Common myeloid progenitor, CD34-positive (primary cell): Measurements from ENCODE around the gene PPP2R5D. TPM values are rescaled to one million over a fixed set of nuclear protein-coding genes. Genes with fewer than 3 reads are reported as not detected.

Experiments
- CTCF ChIA-PET: fragments of 350-600 bp; sonication (Branson Sonifier 250); formaldehyde crosslinking; loops from one replicate; lab custom pipeline; 2021; ENCODE audit warnings: antibody characterized with exemption; lab: Charles Lee
- POLR2A ChIA-PET: fragments of 350-600 bp; sonication (Branson Sonifier 250); formaldehyde crosslinking; loops from one replicate; lab custom pipeline; 2021; ENCODE audit warnings: antibody characterized with exemption; lab: Charles Lee
- DNase-seq, 3 donors: peaks; one replicate each; pipeline versions ENCODE4 v3.0.0 to v3.0.0-alpha.2; 2013
- H3K27ac ChIP-seq, 2 experiments: 1 replicate in 1 of 2; 2 replicates in 1 of 2; pipeline ENCODE4 v1.7.0; 2013; ENCODE audit warnings: inconsistent platforms in 2 of 2, low read length in 2 of 2, mild to moderate bottlenecking in 2 of 2, low read depth in 1 of 2, moderate library complexity in 1 of 2; ENCODE audit not compliant: severe bottlenecking in 2 of 2, insufficient read depth in 1 of 2, poor library complexity in 1 of 2
- H3K27me3 ChIP-seq, 5 experiments: replicated peaks in 2 of 5; 1 replicate in 3 of 5; 2 replicates in 2 of 5; pipeline versions ENCODE4 v1.6.1 to v1.7.0; 2013; ENCODE audit warnings: low read length in 4 of 5, mild to moderate bottlenecking in 2 of 5, moderate library complexity in 2 of 5, inconsistent platforms in 1 of 5; ENCODE audit not compliant: insufficient read depth in 5 of 5, control insufficient read depth in 4 of 5
- H3K36me3 ChIP-seq, 4 experiments: 1 replicate in 2 of 4; 2 replicates in 2 of 4; pipeline versions ENCODE4 v1.6.1 to v1.7.0; 2013; ENCODE audit warnings: low read length in 3 of 4, control low read depth in 1 of 4, mild to moderate bottlenecking in 1 of 4; ENCODE audit not compliant: control insufficient read depth in 4 of 4, insufficient read depth in 4 of 4
- H3K4me1 ChIP-seq, 4 experiments: 1 replicate in 3 of 4; 2 replicates in 1 of 4; pipeline versions ENCODE4 v1.6.1 to v1.7.1; 2013; ENCODE audit warnings: low read length in 3 of 4, mild to moderate bottlenecking in 3 of 4, control low read depth in 1 of 4, inconsistent platforms in 1 of 4, moderate library complexity in 1 of 4; ENCODE audit not compliant: control insufficient read depth in 4 of 4, insufficient read depth in 4 of 4; ENCODE audit errors: control extremely low read depth in 1 of 4
- H3K4me3 ChIP-seq, 7 experiments: 1 replicate in 4 of 7; 2 replicates in 3 of 7; pipeline versions ENCODE4 v1.5.1 to v1.7.0; 2013; ENCODE audit warnings: mild to moderate bottlenecking in 7 of 7, low read length in 6 of 7, moderate library complexity in 6 of 7, inconsistent platforms in 2 of 7, low read depth in 2 of 7, control low read depth in 1 of 7; ENCODE audit not compliant: insufficient read depth in 4 of 7, control insufficient read depth in 1 of 7; ENCODE audit errors: extremely low read depth in 1 of 7
- H3K9me3 ChIP-seq, 5 experiments: 1 replicate in 4 of 5; 2 replicates in 1 of 5; pipeline versions ENCODE4 v1.6.1 to v1.7.1; 2013; ENCODE audit warnings: low read length in 4 of 5, mild to moderate bottlenecking in 2 of 5, inconsistent platforms in 1 of 5, low read depth in 1 of 5, moderate library complexity in 1 of 5; ENCODE audit not compliant: control insufficient read depth in 4 of 5, insufficient read depth in 2 of 5; ENCODE audit errors: control extremely low read depth in 1 of 5
- WGBS: methylation state at CpG from one replicate; pipeline ENCODE4 v1.1.5; 2013; ENCODE audit not compliant: insufficient coverage; 5-methylcytosine and 5-hydroxymethylcytosine counted together
- polyA plus RNA-seq: library from polyadenylated mRNA; unstranded; fragments of 120-200 nt; gene quantifications from one replicate; pipeline ENCODE4 v1.2.1, GENCODE V29; 2013

PPP2R5D gene
- 32.6 TPM for polyA plus RNA-seq

DNA sequence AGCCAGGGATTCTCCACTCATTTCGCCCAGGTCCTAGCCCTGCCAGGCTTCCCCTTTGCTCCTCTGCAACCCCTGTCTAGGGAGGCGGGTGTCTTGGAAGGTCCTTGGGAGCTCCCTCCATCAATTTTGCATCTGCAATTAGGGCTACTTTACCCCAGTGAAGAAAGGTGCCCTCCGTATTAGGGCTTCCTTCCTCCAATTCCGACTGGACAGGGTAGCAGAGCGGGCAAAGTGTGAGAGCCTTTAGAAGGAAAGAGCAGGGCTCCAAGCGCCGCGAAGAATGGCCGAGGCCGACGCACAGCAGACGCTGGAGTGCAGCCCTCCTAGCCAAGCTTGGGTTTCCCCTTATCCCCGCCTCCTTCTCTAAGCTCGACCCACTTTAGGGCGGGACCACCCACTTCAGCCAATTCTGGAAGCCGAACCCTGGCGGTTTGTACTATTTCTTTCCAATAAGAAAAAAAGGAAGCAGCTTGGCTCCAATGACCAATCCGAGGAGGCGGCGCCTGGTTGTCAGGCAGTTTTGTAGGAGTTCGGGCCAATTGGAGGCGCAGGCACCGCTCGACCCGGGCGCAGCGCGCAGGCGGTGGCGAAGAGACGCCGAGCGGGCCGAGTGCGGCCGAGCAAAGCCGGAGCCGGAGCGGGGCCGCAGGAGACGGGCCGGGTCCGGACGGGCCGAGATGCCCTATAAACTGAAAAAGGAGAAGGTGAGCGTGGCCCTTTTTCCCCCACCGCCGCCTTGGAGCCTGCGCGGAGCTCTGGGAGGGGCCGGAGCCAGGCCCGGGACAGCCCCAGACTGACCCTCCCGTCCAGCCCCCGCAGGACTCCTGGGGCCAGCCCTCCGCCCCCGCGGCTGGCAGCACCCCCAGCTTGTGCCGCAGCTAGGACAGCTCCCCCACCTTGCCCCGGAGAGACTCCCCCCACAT is at the start of gene PPP2R5D:
Gene PPP2R5D, plus strand, starts transcription at position 570 of the 923 bp plus-strand sequence. Its CDS starts 108 bp downstream, at position 678.
- CTCF ChIA-PET: interaction anchor here (0.8 to 1.5 kb wide), 7 partner anchors 13 to 146 kb away, joined by 3 to 6 read pairs (median 3); partner anchors contain the start of genes CNPY3 and KLHDC3
- WGBS: 0% methylated on average over 34 of the region's 59 CpGs
- Histone ChIP-seq H3K4me3 (peak within 1 kb of the TSS; percentile 72 to 90 (median 81)), H3K27me3 (no peaks in the 10 kb centered on the region), H3K36me3 (peaks cover 0 to 20% (median 16%) of the 10 kb centered on the region in 4 experiments), H3K4me1 (peaks cover 9 to 31% (median 28%) of the 10 kb centered on the region in 4 experiments), H3K9me3 (no peaks in the 10 kb centered on the region), H3K27ac (peak within 1 kb of the TSS; percentile 78 to 79)
- POLR2A ChIA-PET: interaction anchor here (1.1 to 1.4 kb wide), 2 partner anchors 45 to 55 kb away, joined by 3 to 7 read pairs; partner anchors contain the start of gene CNPY3
- peak; percentile 99 for DNase-seq

DNA sequence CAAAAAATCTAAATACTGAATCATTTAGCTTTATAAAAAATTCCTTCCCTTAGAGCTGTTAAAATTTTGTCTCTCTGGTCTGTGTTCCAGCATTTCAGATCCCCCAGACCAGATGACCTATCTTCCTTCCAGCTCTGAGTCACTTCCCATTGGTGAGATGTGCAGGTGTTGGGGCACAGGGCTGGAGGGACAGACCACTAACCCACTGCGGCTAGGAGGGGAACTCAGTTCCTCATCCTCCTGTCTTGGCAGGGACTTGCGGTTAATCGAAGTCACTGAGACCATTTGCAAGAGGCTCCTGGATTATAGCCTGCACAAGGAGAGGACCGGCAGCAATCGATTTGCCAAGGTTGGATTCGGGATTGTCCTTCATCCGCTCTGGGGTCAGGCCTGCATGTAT is 49.0 kb upstream of the PPP2R5D start:
- Histone ChIP-seq H3K9me3 (no peaks in the 10 kb centered on the region), H3K36me3 (peaks cover 21 to 74% (median 48%) of the 10 kb centered on the region in 4 experiments), H3K4me3 (peak overlapping the region in 1 of 7 experiments; percentile 36), H3K27ac (no peak overlapping the region), H3K27me3 (no peaks in the 10 kb centered on the region), H3K4me1 (peaks cover 16 to 56% (median 42%) of the 10 kb centered on the region in 4 experiments)
- CTCF ChIA-PET: no interaction called here
- peak; percentile 25 to 66 (median 65) for DNase-seq
- POLR2A ChIA-PET: no interaction called here
- 83% methylated on average over 7 of the region's 7 CpGs for WGBS

DNA sequence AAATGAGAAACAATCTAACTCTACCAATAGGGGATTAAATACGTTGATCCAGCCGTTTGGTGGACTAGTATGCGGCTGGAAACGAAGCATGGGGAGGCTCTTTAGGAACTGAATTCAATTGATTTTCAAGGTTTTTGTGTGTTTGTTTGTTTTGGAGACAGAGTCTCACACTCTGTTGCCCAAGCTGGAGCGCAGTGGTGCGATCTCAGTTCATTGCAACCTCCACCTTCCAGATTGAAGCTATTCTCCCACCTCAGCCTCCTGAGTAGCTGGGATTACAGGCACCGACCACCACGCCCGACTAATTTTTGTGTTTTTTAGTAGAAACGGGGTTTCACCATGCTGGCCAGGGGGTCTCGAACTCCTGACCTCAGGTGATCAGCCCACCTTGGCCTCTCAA is 48.0 kb upstream of the PPP2R5D start:
- POLR2A ChIA-PET: no interaction called here
- H3K27me3 ChIP-seq: no peaks in the 10 kb centered on the region
- H3K9me3 ChIP-seq: no peaks in the 10 kb centered on the region
- 97% methylated on average over 5 of the region's 11 CpGs for WGBS
- no peak overlapping the region for H3K27ac ChIP-seq
- no peak for DNase-seq
- no peak overlapping the region for H3K4me3 ChIP-seq
- CTCF ChIA-PET: interaction anchor here (0.9 to 1.0 kb wide), 2 partner anchors 24 to 233 kb away, joined by 3 to 5 read pairs; no protein-coding TSS in a partner anchor
- peaks cover 21 to 81% (median 55%) of the 10 kb centered on the region in 4 experiments for H3K36me3 ChIP-seq
- H3K4me1 ChIP-seq: peaks cover 9 to 45% (median 32%) of the 10 kb centered on the region in 4 experiments

DNA sequence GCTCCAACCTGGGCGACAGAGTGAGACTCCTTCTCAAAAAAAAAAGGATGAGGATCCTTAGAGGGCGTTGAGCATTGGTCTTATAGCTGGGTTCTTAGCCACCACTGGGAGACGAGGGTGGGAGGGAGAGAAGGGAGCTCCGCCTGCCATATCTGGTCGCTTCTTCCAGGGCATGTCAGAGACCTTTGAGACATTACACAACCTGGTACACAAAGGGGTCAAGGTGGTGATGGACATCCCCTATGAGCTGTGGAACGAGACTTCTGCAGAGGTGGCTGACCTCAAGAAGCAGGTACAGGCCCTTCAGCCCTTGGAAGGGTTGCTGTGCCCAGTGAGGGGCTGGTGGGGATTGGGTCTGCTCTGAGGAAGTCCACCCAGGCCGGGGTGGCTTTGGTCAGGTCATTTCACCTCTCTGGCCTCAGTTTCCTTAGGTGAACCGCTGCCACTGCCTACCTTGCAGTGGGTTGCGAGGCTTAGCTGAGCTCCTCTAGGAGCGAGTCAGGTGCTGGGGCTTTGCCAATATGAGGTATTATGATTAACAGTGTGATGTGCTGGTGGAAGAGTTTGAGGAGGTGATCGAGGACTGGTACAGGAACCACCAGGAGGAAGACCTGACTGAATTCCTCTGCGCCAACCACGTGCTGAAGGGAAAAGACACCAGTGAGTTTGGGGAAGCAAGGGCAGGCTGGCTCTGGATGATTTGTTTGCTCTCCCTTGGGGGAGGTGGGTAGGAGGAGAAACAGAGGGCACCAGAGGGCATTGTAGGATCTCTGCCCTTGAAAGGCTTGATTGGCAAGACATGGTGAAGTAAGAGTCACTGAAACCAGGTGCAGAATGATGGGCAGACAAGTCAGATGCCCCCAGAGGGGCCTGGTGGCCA is 46.6 kb upstream of the PPP2R5D start:
- Histone ChIP-seq H3K27me3 (no peaks in the 10 kb centered on the region), H3K4me3 (no peak overlapping the region), H3K9me3 (no peaks in the 10 kb centered on the region), H3K4me1 (peaks cover 6 to 32% (median 19%) of the 10 kb centered on the region in 4 experiments), H3K36me3 (peaks cover 21 to 73% (median 51%) of the 10 kb centered on the region in 4 experiments), H3K27ac (no peak overlapping the region)
- 95% methylated on average over 12 of the region's 13 CpGs for WGBS
- ChIA-PET CTCF (interaction anchor here (0.9 to 1.6 kb wide), 4 partner anchors 9 to 232 kb away, joined by 3 to 5 read pairs (median 4); no protein-coding TSS in a partner anchor), POLR2A (interaction anchor here (0.6 kb wide), 1 partner anchor 9 kb away, joined by 3 read pairs; no protein-coding TSS in a partner anchor)
- DNase-seq: no peak

DNA sequence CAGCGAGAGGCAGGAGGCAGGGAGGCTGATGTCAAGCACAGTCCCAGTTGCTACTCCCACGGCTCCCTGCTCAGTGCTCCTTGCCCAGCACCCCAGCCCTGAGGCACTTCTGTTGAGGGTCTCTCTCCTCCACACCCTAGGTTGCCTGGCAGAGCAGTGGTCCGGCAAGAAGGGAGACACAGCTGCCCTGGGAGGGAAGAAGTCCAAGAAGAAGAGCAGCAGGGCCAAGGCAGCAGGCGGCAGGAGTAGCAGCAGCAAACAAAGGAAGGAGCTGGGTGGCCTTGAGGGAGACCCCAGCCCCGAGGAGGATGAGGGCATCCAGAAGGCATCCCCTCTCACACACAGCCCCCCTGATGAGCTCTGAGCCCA is 46.0 kb upstream of the PPP2R5D start:
- Histone ChIP-seq H3K36me3 (peaks cover 21 to 70% (median 52%) of the 10 kb centered on the region in 4 experiments), H3K4me1 (peaks cover 5 to 26% (median 13%) of the 10 kb centered on the region in 4 experiments), H3K27ac (no peak overlapping the region), H3K27me3 (no peaks in the 10 kb centered on the region), H3K4me3 (no peak overlapping the region), H3K9me3 (no peaks in the 10 kb centered on the region)
- POLR2A ChIA-PET: interaction anchor here (1.5 kb wide), 1 partner anchor 46 kb away, joined by 3 read pairs; the partner anchor contains the start of gene PPP2R5D
- DNase-seq: no peak
- CTCF ChIA-PET: interaction anchor here (1.6 kb wide), 1 partner anchor 8 kb away, joined by 4 read pairs; no protein-coding TSS in a partner anchor
- 100% methylated on average over 2 of the region's 5 CpGs for WGBS

DNA sequence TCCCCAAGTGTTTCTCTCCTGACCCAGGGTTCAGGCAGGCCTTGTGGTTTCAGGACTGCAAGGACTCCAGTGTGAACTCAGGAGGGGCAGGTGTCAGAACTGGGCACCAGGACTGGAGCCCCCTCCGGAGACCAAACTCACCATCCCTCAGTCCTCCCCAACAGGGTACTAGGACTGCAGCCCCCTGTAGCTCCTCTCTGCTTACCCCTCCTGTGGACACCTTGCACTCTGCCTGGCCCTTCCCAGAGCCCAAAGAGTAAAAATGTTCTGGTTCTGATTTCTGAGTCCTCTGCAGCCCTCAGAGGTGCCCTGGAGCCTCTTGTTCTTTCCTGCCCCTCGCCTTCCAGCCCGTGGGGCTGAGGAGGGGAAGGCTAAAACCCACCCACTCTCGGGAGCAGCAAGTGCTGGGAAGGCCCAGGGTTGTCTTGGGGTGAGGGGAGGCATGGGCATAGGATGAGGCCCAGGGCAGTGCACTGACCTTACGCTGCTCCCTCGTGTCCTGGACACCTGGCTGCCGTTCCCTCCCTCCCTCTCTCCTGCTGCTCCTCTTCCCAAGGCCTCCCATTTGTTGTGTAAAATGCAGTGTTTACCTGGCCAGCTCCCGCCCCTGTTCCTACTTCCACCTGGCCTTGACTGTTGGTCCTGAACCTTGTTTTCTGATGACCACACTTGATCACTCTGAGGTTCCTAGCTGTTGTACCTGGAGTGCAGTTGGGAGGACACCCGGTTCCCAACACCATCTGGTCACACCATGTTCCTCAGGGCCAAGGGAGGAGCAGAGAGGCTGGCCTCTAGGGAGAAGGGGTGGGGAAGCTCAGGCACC is 45.2 kb upstream of the PPP2R5D start:
- Histone ChIP-seq H3K4me1 (peaks cover 3 to 18% (median 12%) of the 10 kb centered on the region in 4 experiments), H3K27me3 (no peaks in the 10 kb centered on the region), H3K36me3 (peaks cover 19 to 71% (median 55%) of the 10 kb centered on the region in 4 experiments), H3K9me3 (no peaks in the 10 kb centered on the region), H3K4me3 (no peak overlapping the region), H3K27ac (peak overlapping the region in 1 of 2 experiments; percentile 16)
- 96% methylated on average over 8 of the region's 9 CpGs for WGBS
- CTCF ChIA-PET: interaction anchor here (1.3 kb wide), 1 partner anchor 37 kb away, joined by 3 read pairs; no protein-coding TSS in a partner anchor
- no peak for DNase-seq
- POLR2A ChIA-PET: interaction anchor here (1.5 kb wide), 1 partner anchor 45 kb away, joined by 3 read pairs; the partner anchor contains the start of gene PPP2R5D
